ENCODE results near the gene ANAPC15. TPM values are rescaled to one million over a fixed set of nuclear protein-coding genes. Genes with fewer than 3 reads are reported as not detected.

The ANAPC15 gene
- total and polyA plus RNA-seq, 2 of the 4 experiments (the other 2 are of a cell fraction): 66.3 to 84.2 TPM

GRCh38 chr11:72140661-72141060 lies 28.2 kb upstream of the ANAPC15 start:
- peak overlapping the region; percentile 67; the same call in 1 of the 2 replicates for H3K18ac ChIP-seq (ENCODE audit: low read depth, low read length)
- peak overlapping the region; percentile 75; the same call in 1 of the 2 replicates for H3K14ac ChIP-seq (replicated peaks; ENCODE audit: low read depth, low read length)
- peaks cover 17% of the 10 kb centered on the region for H3K4me1 ChIP-seq (ENCODE audit: control insufficient read depth, insufficient read depth, low read length)
- H3K36me3 ChIP-seq (ENCODE audit: control insufficient read depth, insufficient read depth, low read length): no peaks in the 10 kb centered on the region
- peak overlapping the region; percentile 82 for H2AK5ac ChIP-seq (ENCODE audit: low read depth, low read length)
- H3K9me3 ChIP-seq (ENCODE audit: control insufficient read depth, insufficient read depth, low read length): no peaks in the 10 kb centered on the region
- WGBS, 2 experiments (ENCODE audit: extremely low coverage in 2 of 2, insufficient read length in 1 of 2): no CpG with 5 or more reads among the region's 2 CpGs
- CTCF ChIA-PET: interaction anchor here (0.6 to 1.2 kb wide), 2 partner anchors 26 to 115 kb away, joined by 4 read pairs; no protein-coding TSS in a partner anchor
- H4K20me1 ChIP-seq (ENCODE audit: insufficient read depth, low read length): no peaks in the 10 kb centered on the region
- H3K4me3 ChIP-seq (ENCODE audit: insufficient read depth, low read depth, low read length): no peak overlapping the region
- dilution Hi-C loops (cut with HindIII; ENCODE audit: low sequenced_read_pairs, unreplicated experiment): no loop called here
- peak overlapping the region; percentile 88 for H2BK15ac ChIP-seq (ENCODE audit: low read depth, low read length)
- peak overlapping the region; percentile 96 for H3K4ac ChIP-seq (ENCODE audit: low read depth, low read length)
- BruUV-seq (replicated peaks): no TSS peak
- no peaks in the 10 kb centered on the region for H3K79me1 ChIP-seq (ENCODE audit: low read depth in 1 of 2, low read length in 2 of 2)
- peaks cover 10% of the 10 kb centered on the region for H3K9me1 ChIP-seq (ENCODE audit: insufficient read depth, low read length)
- peak overlapping the region; percentile 71; the same call in 1 of the 2 replicates for H3K23ac ChIP-seq (ENCODE audit: low read depth, low read length)
- peak overlapping the region; percentile 27; the same call in 1 of the 2 replicates for H4K5ac ChIP-seq (ENCODE audit: low read depth, low read length)
- H4K8ac ChIP-seq (ENCODE audit: low read depth in 2 of 2, low read length in 2 of 2): peak overlapping the region; percentile 88 to 94
- H3K56ac ChIP-seq (ENCODE audit: extremely low read depth, insufficient read depth, low read length): peak overlapping the region; percentile 77
- peak overlapping the region; percentile 68 for H3K27ac ChIP-seq (ENCODE audit: insufficient read depth, low read length)
- no peak overlapping the region for H3K9ac ChIP-seq (ENCODE audit: low read depth, low read length)
- ATAC-seq (ENCODE audit: low read depth) (no peak), DNase-seq (no peak)
- H2AFZ ChIP-seq (replicated peaks; ENCODE audit: low read length, poor library complexity): no peak overlapping the region
- peak overlapping the region; percentile 93 for H2BK120ac ChIP-seq (ENCODE audit: low read depth, low read length)
- no peak overlapping the region for H3K4me2 ChIP-seq (ENCODE audit: low read depth, low read length)
- no peaks in the 10 kb centered on the region for H3K27me3 ChIP-seq (ENCODE audit: control insufficient read depth, insufficient read depth, low read length)
- in situ Hi-C loops (cut with MboI; ENCODE audit: low sequenced_read_pairs): no loop called here
- TF ChIP-seq CEBPB (IDR thresholded peaks at IDR 0.05; ENCODE audit: low read depth, low read length) (no peak), MXI1 (IDR thresholded peaks at IDR 0.05; ENCODE audit: borderline replicate concordance, low read depth, low read length) (no peak), FOS (IDR thresholded peaks at IDR 0.05; ENCODE audit: low read depth, low read length) (no peak), CTCF (conservative IDR thresholded peaks at IDR 0.05; ENCODE audit: low read depth, low read length) (no peak), BHLHE40 (IDR thresholded peaks at IDR 0.05; ENCODE audit: low read depth, low read length) (no peak), POLR2A (IDR thresholded peaks at IDR 0.05; ENCODE audit: low read depth, low read length) (no peak), RAD21 (IDR thresholded peaks at IDR 0.05; ENCODE audit: low read length) (no peak), SMC3 (IDR thresholded peaks at IDR 0.05; ENCODE audit: low read depth, low read length) (no peak), USF2 (IDR thresholded peaks at IDR 0.05; ENCODE audit: low read depth, low read length) (no peak), ELK1 (IDR thresholded peaks at IDR 0.05; ENCODE audit: borderline replicate concordance, low read depth, low read length) (no peak), CHD1 (IDR thresholded peaks at IDR 0.05; ENCODE audit: low read depth, low read length) (no peak), RCOR1 (IDR thresholded peaks at IDR 0.05; ENCODE audit: insufficient replicate concordance, low read length) (no peak), MAFK (IDR thresholded peaks at IDR 0.05; ENCODE audit: low read depth, low read length) (no peak)
- peak overlapping the region; percentile 93 for H2BK20ac ChIP-seq (ENCODE audit: low read depth, low read length)
- peak overlapping the region; percentile 94 for H4K91ac ChIP-seq (ENCODE audit: insufficient read depth, low read depth, low read length)
- H2AK9ac ChIP-seq (replicated peaks; ENCODE audit: low read depth, low read length, poor library complexity): peak overlapping the region; percentile 55
- intact Hi-C loops (cut with micrococcal nuclease): no loop called here
- POLR2A ChIA-PET (ENCODE audit: unreplicated experiment): interaction anchor here (0.6 kb wide), 1 partner anchor 40 kb away, joined by 3 read pairs; no protein-coding TSS in a partner anchor
- peak overlapping the region; percentile 97 for H2BK5ac ChIP-seq (ENCODE audit: low read depth, low read length, poor library complexity, severe bottlenecking)
